NCI-H526 treated with DMSO at 0.1 percent for 48 hours (cell line): Measurements from ENCODE around the gene PACS2.

ENCODE experiments used
- DNase-seq: peaks from one replicate; lab custom pipeline; 2025; lab: John Stamatoyannopoulos, UW

Gene PACS2

DNA sequence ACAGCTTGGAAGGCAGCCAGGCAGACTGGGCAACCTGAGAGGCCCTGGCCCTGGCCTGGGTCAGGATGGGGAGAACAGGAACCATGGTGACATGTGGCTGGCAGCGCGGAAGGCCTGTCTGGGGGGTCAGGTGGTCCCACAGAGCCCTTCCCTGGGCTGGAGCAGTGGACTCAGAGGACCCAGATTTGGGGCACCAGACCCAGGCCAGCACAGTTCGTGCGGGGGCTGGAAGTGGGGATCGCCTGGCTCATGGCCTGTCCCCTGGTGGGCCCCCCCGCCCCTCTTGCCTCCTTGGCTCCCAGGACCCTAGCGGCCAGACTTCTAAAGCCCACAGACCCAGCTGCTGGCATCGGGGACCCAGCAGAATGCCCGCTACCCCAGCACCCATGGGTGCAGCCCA is 126.4 kb downstream of the PACS2 start:
- no peak for DNase-seq

DNA sequence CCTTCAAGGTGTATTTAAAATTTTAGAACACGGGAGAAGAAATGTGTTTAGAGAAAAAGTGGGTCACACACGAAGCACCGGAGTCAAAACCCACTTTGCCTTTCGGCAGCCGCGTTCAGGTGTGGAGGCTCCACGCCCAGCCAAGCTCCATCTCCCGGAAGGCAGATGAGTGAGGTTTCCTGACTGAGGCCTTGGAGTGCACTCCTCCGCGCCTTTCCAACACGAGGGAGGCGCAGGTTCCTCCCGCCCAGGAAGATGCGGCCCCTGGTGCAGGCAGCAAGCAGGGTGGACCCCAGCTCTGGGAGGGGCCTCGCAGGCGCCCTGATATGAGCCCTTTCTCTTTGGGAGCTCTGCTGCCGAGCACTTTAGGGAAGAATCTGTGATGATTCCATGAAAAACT is 127.6 kb downstream of the PACS2 start:
- no peak for DNase-seq

- no peak for DNase-seq
Observed at GRCh38 chr14:105442834-105443233, 128.3 kb downstream of the PACS2 start.

- DNase-seq: no peak
Observed at GRCh38 chr14:105444859-105445258, 130.3 kb downstream of the PACS2 start.

DNA sequence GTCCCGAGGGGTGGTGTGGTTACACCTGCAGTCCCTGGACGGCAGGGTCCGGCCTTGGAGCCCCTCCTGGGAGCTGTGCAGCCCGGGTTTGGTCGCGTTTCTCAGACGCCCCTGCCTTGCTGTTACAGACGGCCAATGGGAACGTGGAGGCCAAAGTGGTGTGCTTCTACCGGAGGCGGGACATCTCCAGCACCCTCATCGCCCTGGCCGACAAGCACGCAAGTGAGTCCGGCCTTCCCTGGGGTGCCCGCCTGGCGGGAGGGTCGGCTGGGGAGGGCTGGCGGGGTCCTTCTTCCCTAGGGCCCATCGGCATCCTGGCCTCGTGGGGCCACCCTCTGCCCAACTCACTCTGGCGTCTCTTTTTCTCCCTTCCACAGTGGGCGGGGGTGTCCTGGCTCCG is 130.7 kb downstream of the PACS2 start:
- no peak for DNase-seq

- no peak for DNase-seq
Observed at GRCh38 chr14:105445901-105446845, 131.6 kb downstream of the PACS2 start.

- no peak for DNase-seq
Observed at GRCh38 chr14:105446971-105447370, 132.4 kb downstream of the PACS2 start.
